Calu3 (cell line): ENCODE data around the gene RAP1GAP. TPM values are rescaled to one million over a fixed set of nuclear protein-coding genes. Genes with fewer than 3 reads are reported as not detected.

ENCODE experiments used
- BruUV-seq: library from RNA; stranded (reverse); fragments of 400-500 nt; replicated peaks from 2 replicates; lab custom pipeline; 2021; lab: Mats Ljungman, UMichigan
- CTCF ChIA-PET: fragments of 300-600 bp; sonication (Branson Sonifier 250); formaldehyde crosslinking; loops from one replicate; lab custom pipeline; 2022; ENCODE audit warnings: antibody characterized with exemption; lab: Charles Lee
- DNase-seq: peaks from one replicate; pipeline ENCODE4 v3.0.0; 2022
- H3K27ac Mint-ChIP-seq: one replicate; pipeline ENCODE4 v1.8.0; 2022; ENCODE audit warnings: mixed read lengths; ENCODE audit not compliant: unreplicated experiment
- H3K27me3 Mint-ChIP-seq: one replicate; pipeline ENCODE4 v1.8.0; 2022; ENCODE audit warnings: mixed read lengths; ENCODE audit not compliant: unreplicated experiment
- H3K36me3 Mint-ChIP-seq: one replicate; pipeline ENCODE4 v1.8.0; 2022; ENCODE audit warnings: mild to moderate bottlenecking, moderate library complexity, mixed read lengths; ENCODE audit not compliant: insufficient read depth, unreplicated experiment
- H3K4me1 Mint-ChIP-seq: one replicate; pipeline ENCODE4 v1.8.0; 2022; ENCODE audit warnings: mild to moderate bottlenecking, low read depth, mixed read lengths; ENCODE audit not compliant: unreplicated experiment
- H3K4me3 Mint-ChIP-seq: one replicate; pipeline ENCODE4 v1.8.0; 2022; ENCODE audit warnings: mild to moderate bottlenecking, low read depth, moderate library complexity, mixed read lengths; ENCODE audit not compliant: unreplicated experiment
- H3K9me3 Mint-ChIP-seq: one replicate; pipeline ENCODE4 v1.8.0; 2022; ENCODE audit warnings: low read depth, mixed read lengths; ENCODE audit not compliant: unreplicated experiment
- CTCF ChIP-seq: fragments of 200-600 bp; IDR thresholded peaks from one replicate; pipeline ENCODE4 v1.8.0; 2022; ENCODE audit warnings: antibody characterized with exemption; ENCODE audit not compliant: unreplicated experiment
- intact Hi-C: fragments of 100-400 bp; cut with micrococcal nuclease; formaldehyde crosslinking; loops from one replicate; pipeline ENCODE4 v1.10.0; 2022; ENCODE audit not compliant: unreplicated experiment
- total RNA-seq: library from RNA; stranded (reverse); gene quantifications from 2 replicates; pipeline ENCODE4 v1.2.3, GENCODE V29; 2022

RAP1GAP gene
- total RNA-seq, 1 experiment from 2014 or later, result 23.8 TPM

GRCh38 chr1:21590126-21590880, 78.9 kb downstream of the RAP1GAP start:
- intact Hi-C loops, result no loop called here
- no peak overlapping the region for H3K27ac Mint-ChIP-seq
- H3K4me3 Mint-ChIP-seq, result no peak overlapping the region
- no peak for TF ChIP-seq CTCF
- H3K36me3 Mint-ChIP-seq, result peaks cover 15% of the 10 kb centered on the region
- peaks cover 18% of the 10 kb centered on the region for H3K4me1 Mint-ChIP-seq
- no TSS peak for BruUV-seq
- no peaks in the 10 kb centered on the region for H3K9me3 Mint-ChIP-seq
- CTCF ChIA-PET, result interaction anchor here (0.7 kb wide), 1 partner anchor 1105 kb away, joined by 3 read pairs; no protein-coding TSS in a partner anchor
- H3K27me3 Mint-ChIP-seq, result peaks cover 19% of the 10 kb centered on the region
- DNase-seq, result no peak

GRCh38 chr1:21589618-21590017, 79.5 kb downstream of the RAP1GAP start:
- CTCF ChIA-PET, result interaction anchor here (0.7 kb wide), 1 partner anchor 1105 kb away, joined by 3 read pairs; no protein-coding TSS in a partner anchor
- peaks cover 19% of the 10 kb centered on the region for H3K27me3 Mint-ChIP-seq
- DNase-seq, result no peak
- TF ChIP-seq CTCF, result no peak
- BruUV-seq, result no TSS peak
- H3K9me3 Mint-ChIP-seq, result no peaks in the 10 kb centered on the region
- no peak overlapping the region for H3K27ac Mint-ChIP-seq
- H3K36me3 Mint-ChIP-seq, result peaks cover 8% of the 10 kb centered on the region
- intact Hi-C loops, result no loop called here
- H3K4me3 Mint-ChIP-seq, result no peak overlapping the region
- H3K4me1 Mint-ChIP-seq, result peaks cover 14% of the 10 kb centered on the region

DNA sequence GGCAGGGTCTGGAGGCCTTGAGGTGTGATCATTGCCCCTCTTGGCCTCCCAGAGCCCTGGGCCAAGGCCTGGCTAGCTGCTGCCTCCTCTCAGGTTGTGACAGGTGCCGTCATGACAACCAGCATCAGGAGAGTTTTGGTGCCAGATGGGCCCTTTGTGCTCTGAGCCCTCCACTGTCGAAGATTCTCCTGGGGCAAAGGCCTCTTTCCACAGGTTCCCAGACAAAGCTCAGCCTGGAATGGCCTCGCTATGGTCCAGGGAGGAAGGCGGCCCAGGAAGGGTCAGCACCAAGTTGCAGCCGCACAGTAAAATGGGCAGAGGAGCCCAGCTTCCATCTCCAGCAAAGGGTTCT, 81.6 kb downstream of the RAP1GAP start:
- BruUV-seq, result no TSS peak
- no peak for DNase-seq
- peaks cover 14% of the 10 kb centered on the region for H3K4me1 Mint-ChIP-seq
- H3K9me3 Mint-ChIP-seq, result no peaks in the 10 kb centered on the region
- TF ChIP-seq CTCF, result no peak
- intact Hi-C loops, result no loop called here
- no peak overlapping the region for H3K27ac Mint-ChIP-seq
- CTCF ChIA-PET, result no interaction called here
- H3K36me3 Mint-ChIP-seq, result peaks cover 8% of the 10 kb centered on the region
- H3K27me3 Mint-ChIP-seq, result peaks cover 12% of the 10 kb centered on the region
- no peak overlapping the region for H3K4me3 Mint-ChIP-seq

GRCh38 chr1:21586846-21587601, 82.1 kb downstream of the RAP1GAP start:
- intact Hi-C loops, result no loop called here
- no TSS peak for BruUV-seq
- TF ChIP-seq CTCF, result no peak
- CTCF ChIA-PET, result no interaction called here
- H3K36me3 Mint-ChIP-seq, result peaks cover 5% of the 10 kb centered on the region
- H3K4me1 Mint-ChIP-seq, result peaks cover 14% of the 10 kb centered on the region
- H3K4me3 Mint-ChIP-seq, result peak overlapping the region; percentile 28
- DNase-seq, result peak; percentile 80
- H3K9me3 Mint-ChIP-seq, result no peaks in the 10 kb centered on the region
- peaks cover 7% of the 10 kb centered on the region for H3K27me3 Mint-ChIP-seq
- peak overlapping the region; percentile 42 for H3K27ac Mint-ChIP-seq
